Measurements from ENCODE around the gene DDX19B. TPM values are rescaled to one million over a fixed set of nuclear protein-coding genes. Genes with fewer than 3 reads are reported as not detected.

DDX19B gene
- total RNA-seq, result 16.6 and 47.7 TPM in 2 replicates

GRCh38 chr16:70298988-70299938 lies at the start of gene DDX19B:
Gene DDX19B (plus strand): TSS chr16:70299186. CDS start chr16:70299298, 112 bp downstream.

GRCh38 chr16:70251629-70252354 lies 47.2 kb upstream of the DDX19B start, which contains the start of gene EXOSC6:
Gene EXOSC6 (minus strand): TSS chr16:70251940. CDS start chr16:70251900, 40 bp downstream.

GRCh38 chr16:70289229-70290094 lies 9.5 kb upstream of the DDX19B start, which contains the start of gene AARS1:
Gene AARS1 (minus strand): TSS chr16:70289506. CDS start chr16:70282763, 6,743 bp downstream.

Small RNA genes lying within 50 kb of the gene (small RNA-seq; reads per million reads assigned to genes)
- not detected for gene RN7SL279P (ENCODE audit: low replicate concordance)

Other genes with a start within 250 kb of the DDX19B start
- gene PDPR, start 184.9 kb upstream of the DDX19B start, total RNA-seq, result 23.4 and 39.1 TPM in 2 replicates
- gene CLEC18C, start 125.4 kb upstream of the DDX19B start, total RNA-seq, result under 0.01 TPM in 1 of 2 replicates, not detected in the other
- gene EXOSC6, start 47.2 kb upstream of the DDX19B start, total RNA-seq, result 46.7 and 72.2 TPM in 2 replicates
- gene AARS1, start 9.7 kb upstream of the DDX19B start, total RNA-seq, result 125 and 506 TPM in 2 replicates
- gene DDX19A, start 47.7 kb downstream of the DDX19B start, total RNA-seq, result 45.3 and 59.1 TPM in 2 replicates
- gene ST3GAL2, start 139.9 kb downstream of the DDX19B start, total RNA-seq, result 39.0 and 96.1 TPM in 2 replicates
- gene FCSK, start 155.4 kb downstream of the DDX19B start, total RNA-seq, result 7.3 and 11.4 TPM in 2 replicates
- gene COG4, start 224.4 kb downstream of the DDX19B start, total RNA-seq, result 42.9 and 72.0 TPM in 2 replicates
- 77.7 and 190 TPM in 2 replicates for gene SF3B3, start 224.6 kb downstream of the DDX19B start, total RNA-seq

Measured in placental pericyte (primary cell).